C4-2B (cell line): Measurements from ENCODE around the gene ARID5B.

Experiments used
- H3K27ac ChIP-seq: fragments of 450-650 bp; 2 replicates; pipeline ENCODE4 v1.5.1; 2017
- ZFX ChIP-seq: fragments of 450-650 bp; IDR thresholded peaks from 2 replicates; pipeline ENCODE4 v1.6.1; 2017
- TF ChIP-seq, protein P1 (sequence below): fragments of 450-650 bp; conservative IDR thresholded peaks from 2 replicates; pipeline ENCODE4 v1.5.1; 2017; ENCODE audit warnings: mild to moderate bottlenecking

ARID5B gene

DNA sequence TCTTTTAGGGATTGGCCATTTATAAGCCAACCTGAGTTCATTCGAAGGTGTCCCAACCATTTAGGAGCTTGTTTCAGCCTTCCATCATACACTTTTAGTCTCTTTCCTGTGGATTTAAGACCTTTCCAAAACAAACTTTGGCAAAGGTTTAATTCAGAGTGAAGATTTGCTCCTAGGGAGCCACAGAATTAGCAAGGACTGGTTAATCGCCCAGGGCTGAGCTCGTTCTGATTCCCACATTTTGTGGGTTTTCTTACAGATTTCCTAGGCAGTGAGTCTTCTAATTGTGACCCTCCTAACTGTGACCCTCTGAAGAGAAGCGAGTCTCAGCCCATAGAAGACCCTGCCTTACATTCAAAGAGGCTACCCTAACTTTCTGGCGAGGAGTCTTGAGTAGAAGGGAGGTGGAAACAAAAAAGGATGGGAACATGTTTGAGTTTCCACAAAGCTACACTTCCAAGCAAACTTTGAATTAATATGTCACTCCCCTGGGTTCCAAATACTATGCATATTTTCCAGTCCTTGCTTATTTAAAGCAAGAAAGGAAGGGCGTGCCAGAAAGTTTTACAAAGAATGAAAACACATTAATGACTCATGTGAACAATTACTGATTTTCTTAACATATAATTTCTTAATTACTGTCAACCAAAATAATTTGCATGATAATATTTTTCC lies 118.3 kb downstream of the ARID5B start:
- no peak for TF ChIP-seq ZFX
- TF ChIP-seq, protein P1, sequence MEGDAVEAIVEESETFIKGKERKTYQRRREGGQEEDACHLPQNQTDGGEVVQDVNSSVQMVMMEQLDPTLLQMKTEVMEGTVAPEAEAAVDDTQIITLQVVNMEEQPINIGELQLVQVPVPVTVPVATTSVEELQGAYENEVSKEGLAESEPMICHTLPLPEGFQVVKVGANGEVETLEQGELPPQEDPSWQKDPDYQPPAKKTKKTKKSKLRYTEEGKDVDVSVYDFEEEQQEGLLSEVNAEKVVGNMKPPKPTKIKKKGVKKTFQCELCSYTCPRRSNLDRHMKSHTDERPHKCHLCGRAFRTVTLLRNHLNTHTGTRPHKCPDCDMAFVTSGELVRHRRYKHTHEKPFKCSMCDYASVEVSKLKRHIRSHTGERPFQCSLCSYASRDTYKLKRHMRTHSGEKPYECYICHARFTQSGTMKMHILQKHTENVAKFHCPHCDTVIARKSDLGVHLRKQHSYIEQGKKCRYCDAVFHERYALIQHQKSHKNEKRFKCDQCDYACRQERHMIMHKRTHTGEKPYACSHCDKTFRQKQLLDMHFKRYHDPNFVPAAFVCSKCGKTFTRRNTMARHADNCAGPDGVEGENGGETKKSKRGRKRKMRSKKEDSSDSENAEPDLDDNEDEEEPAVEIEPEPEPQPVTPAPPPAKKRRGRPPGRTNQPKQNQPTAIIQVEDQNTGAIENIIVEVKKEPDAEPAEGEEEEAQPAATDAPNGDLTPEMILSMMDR = no peak
- peak overlapping the region; percentile 66; the same call in 1 of the 2 replicates for H3K27ac ChIP-seq

GRCh38 chr10:62021128-62021665 lies 119.7 kb downstream of the ARID5B start:
- TF ChIP-seq, protein P1 = no peak
- no peak for TF ChIP-seq ZFX
- H3K27ac ChIP-seq = no peak overlapping the region

DNA sequence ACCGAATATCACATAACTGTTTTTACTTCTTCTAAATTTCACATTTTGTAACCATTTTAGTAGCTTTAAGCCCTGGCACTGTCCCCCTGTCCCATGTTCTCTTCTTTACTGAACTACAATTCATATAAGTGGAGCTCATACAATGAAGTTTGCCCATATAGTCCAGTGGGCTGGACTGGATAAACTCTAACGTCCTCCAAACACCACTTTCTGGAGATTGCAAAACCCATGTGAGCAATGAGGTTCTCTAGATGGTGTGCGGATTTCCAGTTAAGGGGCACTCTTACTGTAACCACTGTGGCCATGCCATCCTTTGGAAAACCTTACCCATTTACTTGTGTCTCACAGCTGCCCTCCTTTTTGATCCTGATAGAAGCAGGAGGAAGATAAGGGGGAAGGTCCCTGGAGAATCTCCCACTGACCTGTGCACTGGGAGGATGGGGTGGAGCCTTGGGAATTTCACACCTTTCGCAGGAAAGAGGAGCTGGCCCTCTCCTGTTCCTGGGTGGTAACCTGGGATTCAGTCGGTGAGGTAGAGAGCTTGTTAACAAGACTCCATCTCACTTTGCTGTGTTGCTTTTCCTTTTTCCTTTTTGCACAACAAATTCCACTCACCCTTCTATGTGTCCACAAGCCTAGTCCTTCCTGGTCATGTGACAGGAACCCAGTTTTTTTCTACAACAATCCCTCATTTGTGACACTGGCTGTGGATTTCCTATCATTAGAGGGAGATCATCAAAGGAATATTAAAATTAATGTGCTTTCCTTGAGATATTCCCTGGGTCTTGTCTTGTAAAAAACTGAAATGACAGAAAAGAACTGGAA lies 120.7 kb downstream of the ARID5B start:
- TF ChIP-seq, protein P1 = no peak
- no peak for TF ChIP-seq ZFX
- H3K27ac ChIP-seq = peak overlapping the region; percentile 1; the same call in 1 of the 2 replicates

GRCh38 chr10:62022830-62023229 lies 121.3 kb downstream of the ARID5B start:
- no peak overlapping the region for H3K27ac ChIP-seq
- TF ChIP-seq ZFX = no peak
- TF ChIP-seq, protein P1 = no peak

- no peak overlapping the region for H3K27ac ChIP-seq
- TF ChIP-seq, protein P1 = no peak
- no peak for TF ChIP-seq ZFX
Observed at GRCh38 chr10:62023329-62023728, 121.8 kb downstream of the ARID5B start.

DNA sequence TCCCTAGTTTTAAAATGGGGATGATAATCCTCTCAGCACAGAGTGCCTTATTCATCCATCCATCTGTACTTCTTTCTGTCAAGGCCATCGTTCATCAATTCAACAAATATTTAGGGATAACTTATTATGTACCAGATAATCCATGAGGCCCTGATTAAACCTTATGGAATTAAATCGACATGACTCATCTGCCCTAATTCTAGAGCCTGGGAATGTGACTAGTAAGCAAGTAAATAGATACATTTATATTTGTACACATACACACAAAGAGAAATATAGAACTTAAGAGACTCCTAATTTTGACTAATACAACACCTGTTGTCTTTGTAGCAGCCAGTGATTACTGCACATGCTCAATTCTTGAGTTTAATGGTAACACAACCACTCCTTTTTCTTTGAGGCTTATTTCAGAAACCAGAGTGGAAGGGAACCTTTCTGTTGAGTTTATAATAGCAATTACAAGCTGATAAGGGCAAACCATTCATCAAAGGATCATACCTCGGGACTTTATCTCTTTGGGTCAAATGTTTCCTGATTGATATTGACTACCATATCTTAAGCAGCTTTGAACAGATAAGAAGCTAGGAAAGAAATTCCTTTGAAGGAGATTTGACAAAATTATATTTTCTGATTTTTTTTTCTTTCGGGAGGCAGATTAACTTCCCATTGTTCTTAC lies 122.7 kb downstream of the ARID5B start:
- H3K27ac ChIP-seq = no peak overlapping the region
- TF ChIP-seq ZFX = no peak
- TF ChIP-seq, protein P1 = no peak
